Posterior vena cava (tissue), 2 donors: ENCODE results near the gene ACKR3. TPM values are rescaled to one million over a fixed set of nuclear protein-coding genes. Genes with fewer than 3 reads are reported as not detected.

Experiments
- DNase-seq: peaks from one replicate; pipeline ENCODE4 v3.0.0-alpha.2; 2020; ENCODE audit warnings: low spot score
- intact Hi-C, 2 donors: fragments of 100-400 bp; cut with DNase I; formaldehyde crosslinking; loops; one replicate each; pipeline versions ENCODE4 v1.14.1 to v1.14.2; 2022 to 2023
- total RNA-seq, 2 donors: library from RNA; stranded (reverse); fragmentation: NEBNext Ultra II Directional; extraction: Animal tissue kit (Norgen Biotek cat#: 25700); gene quantifications; one replicate each; pipeline ENCODE4 v1.2.1, GENCODE V29; 2021
- donor health status: DM: yes; HTN: yes; CAD: no.
- donor health status: DM: yes; HTN: yes; CAD: no.

Gene ACKR3
- total RNA-seq, 2 donors from 2014 or later: 124 to 132 TPM

DNA sequence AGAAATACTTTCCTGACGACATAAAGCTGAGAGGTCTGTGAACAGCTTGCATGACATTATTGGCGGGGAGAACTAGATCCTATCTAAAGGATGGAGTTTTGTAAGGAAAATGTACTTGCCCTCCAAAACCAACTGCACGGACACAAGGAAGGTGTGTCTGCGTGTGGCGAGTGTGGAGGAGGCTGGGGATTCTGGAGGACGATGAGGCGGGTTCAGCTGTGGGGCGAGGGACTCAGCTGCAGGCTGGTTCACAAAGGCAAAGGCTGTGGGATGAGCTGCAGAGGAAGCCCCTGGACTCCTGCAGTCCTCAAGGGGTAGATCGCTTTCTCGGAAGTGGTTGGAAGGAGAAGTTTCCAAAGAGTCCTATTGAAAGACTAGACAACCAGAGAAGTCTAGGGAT lies 48.2 kb downstream of the ACKR3 start:
- DNase-seq: no peak
- intact Hi-C loops: no loop called here

DNA sequence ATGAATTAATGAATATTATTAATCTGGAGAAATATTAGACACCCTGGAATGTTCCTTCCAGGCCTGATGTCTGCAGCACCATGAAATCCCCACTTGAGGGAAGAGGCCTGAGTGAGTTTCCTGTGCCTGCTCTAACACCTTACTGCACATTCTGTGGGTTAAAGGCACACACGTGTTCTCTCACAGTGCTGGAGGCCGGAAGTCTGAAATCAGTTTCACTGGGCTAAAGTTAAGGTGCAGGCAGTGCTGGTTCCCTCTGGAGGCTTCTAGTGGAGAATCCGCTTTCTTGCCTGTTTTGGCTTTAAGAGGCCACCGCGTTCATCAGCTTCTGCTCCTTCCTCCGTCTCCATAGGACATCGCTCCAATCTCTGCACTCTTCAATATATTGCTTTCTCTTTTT lies 48.7 kb downstream of the ACKR3 start:
- intact Hi-C loops: no loop called here
- DNase-seq: no peak

GRCh38 chr2:236619910-236620612 lies 50.4 kb downstream of the ACKR3 start:
- intact Hi-C loops: loop anchor here in 1 of 2 donors (1.0 kb wide), 1 partner anchor 47 kb away; no protein-coding TSS in a partner anchor
- DNase-seq: no peak

DNA sequence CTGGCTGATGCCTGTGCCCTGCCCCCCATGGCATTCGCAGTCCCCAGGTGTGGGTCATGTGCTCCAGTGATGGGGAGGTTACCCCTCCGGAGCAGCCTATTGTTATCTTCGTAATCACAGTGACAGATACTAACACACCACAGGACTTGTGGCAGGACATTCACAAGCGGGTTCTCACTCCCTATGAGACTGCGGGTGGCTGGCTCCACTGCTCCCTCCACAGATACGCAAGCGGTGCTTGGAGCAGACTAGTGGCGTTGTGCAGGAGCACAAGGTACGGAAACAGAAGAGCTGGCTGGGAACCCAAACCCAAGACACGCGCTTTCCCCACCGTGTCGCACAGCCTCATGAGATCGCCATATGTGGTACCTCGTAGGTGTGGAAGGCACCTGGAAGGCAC lies 52.2 kb downstream of the ACKR3 start:
- intact Hi-C loops: no loop called here

DNA sequence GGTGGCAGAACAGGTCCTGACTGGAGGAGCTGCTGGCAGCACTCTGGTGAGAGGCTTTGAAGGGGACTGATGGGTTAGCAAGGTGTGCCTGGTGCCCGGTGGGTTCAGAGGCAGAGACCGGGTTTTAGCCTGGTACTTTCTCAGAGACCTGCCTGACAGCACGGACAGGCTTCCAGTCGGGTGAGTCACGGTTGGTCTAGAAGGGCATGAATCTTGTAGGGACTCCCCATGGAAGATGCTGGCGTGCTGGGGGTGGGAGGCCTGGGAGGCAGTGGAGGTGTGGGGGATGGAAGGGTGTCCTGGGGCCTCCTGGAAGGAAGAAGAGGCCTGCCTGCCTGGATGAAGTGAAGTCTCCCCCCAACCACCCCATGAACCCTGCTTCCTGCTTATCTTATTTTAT lies 52.6 kb downstream of the ACKR3 start:
- intact Hi-C loops: no loop called here
- peak; percentile 55 for DNase-seq

More for the DNA sequence above, 52.2 kb downstream of the ACKR3 start:
- peak; percentile 69 for DNase-seq

- intact Hi-C loops: no loop called here
- peak; percentile 63 for DNase-seq
Measured at GRCh38 chr2:236622660-236623059, 53.0 kb downstream of the ACKR3 start.

DNA sequence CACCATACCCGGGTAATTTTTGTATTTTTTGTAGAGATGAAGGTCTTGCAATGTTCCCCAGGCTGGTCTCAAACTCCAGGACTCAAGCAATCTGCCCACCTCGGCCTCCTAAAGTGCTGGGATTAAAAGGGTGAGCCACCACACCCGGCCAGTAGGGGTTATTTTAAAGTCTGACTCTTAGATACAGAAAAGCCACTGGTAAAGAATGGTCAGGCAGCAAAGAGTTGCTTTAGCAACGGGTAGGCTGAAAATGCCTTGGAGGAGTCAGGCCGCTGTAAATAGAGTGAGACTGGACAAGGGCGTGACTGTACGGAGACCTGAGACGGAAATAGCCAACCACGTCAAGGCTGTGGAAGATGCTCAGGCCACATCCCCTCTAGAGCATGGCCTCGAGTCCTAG lies 54.2 kb downstream of the ACKR3 start:
- intact Hi-C loops: no loop called here
- DNase-seq: peak; percentile 29

- DNase-seq: peak; percentile 36
- intact Hi-C loops: no loop called here
Measured at GRCh38 chr2:236625156-236625690, 55.6 kb downstream of the ACKR3 start.

- DNase-seq: peak; percentile 64
Measured at GRCh38 chr2:236626391-236627150, 56.9 kb downstream of the ACKR3 start.

DNA sequence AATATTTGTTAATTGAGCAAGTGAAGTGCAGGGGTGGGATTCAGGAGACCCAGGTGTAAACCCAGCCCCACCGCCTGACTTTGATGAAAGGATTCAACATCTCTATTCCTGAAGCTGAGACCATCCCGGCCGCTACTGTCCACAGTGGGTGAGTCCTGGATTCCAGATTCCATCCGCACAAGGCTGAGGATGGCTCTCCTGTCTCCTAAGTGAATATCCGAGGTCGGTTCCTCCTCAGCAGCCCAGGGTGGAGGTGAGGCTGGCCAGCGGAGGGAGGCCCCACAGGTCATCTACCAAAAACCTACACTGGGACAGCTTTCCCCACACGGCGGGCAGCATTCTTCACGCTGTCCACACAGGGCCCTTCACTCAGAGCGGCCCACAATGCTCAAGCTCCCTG lies 57.6 kb downstream of the ACKR3 start:
- peak; percentile 61 for DNase-seq
- intact Hi-C loops: no loop called here

More at GRCh38 chr2:236626391-236627150, 56.9 kb downstream of the ACKR3 start:
- intact Hi-C loops: no loop called here

GRCh38 chr2:236627841-236628240 lies 58.2 kb downstream of the ACKR3 start:
- intact Hi-C loops: no loop called here
- DNase-seq: peak; percentile 37

GRCh38 chr2:236628256-236628901 lies 58.8 kb downstream of the ACKR3 start:
- intact Hi-C loops: no loop called here
- peak; percentile 43 for DNase-seq

GRCh38 chr2:236628981-236629605 lies 59.5 kb downstream of the ACKR3 start:
- intact Hi-C loops: no loop called here
- DNase-seq: peak; percentile 60

DNA sequence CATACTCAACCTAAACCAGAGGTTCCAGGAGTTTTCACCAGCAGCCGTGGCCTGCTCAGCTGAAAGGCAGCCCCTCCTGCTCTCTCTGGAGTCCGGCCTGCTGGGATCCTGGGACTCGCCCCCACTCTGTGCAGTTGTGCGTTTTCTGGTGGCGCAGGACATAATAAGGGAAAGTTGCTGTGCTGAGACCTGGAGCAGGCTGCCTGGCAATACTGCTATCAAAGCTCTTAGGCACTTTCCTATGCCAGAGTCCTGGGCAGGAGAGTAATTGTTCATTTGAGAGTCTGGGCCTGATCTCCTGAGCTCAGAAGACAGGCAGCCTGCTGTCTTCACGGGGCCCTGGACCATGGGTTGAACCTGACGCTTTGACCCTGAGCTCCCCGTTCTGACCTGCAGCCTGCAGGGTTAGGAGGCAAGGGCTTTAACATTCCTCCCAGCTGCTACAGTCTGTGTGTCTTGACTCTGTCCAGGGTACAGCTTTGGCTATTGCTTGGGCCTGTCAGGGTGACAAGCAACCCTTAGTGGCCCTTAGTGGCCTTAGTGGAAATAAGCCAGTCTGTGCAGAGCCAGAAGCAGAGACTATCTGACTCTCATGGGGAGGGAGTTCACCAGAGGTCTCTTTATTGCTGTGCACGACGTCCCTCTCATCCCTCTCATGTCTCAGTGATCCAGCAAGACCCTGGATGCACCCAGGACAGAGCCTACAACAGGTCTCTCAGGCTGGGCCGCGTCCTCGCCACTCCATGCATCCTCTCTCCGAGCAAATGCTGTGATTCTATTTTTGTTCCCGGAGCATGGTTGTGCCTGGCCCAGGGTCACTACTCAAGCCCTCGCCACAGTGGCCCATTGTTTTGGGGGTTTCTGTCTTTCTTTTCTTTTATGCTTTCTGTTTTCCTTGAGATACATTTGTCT lies 60.6 kb downstream of the ACKR3 start:
- intact Hi-C loops: loop anchor here in 1 of 2 donors (5.0 kb wide), 1 partner anchor 48 kb away; no protein-coding TSS in a partner anchor
- peak; percentile 62 for DNase-seq

GRCh38 chr2:236631281-236631855 lies 61.7 kb downstream of the ACKR3 start:
- intact Hi-C loops: loop anchor here in 1 of 2 donors (5.0 kb wide), 1 partner anchor 49 kb away; no protein-coding TSS in a partner anchor
- DNase-seq: peak; percentile 81

DNA sequence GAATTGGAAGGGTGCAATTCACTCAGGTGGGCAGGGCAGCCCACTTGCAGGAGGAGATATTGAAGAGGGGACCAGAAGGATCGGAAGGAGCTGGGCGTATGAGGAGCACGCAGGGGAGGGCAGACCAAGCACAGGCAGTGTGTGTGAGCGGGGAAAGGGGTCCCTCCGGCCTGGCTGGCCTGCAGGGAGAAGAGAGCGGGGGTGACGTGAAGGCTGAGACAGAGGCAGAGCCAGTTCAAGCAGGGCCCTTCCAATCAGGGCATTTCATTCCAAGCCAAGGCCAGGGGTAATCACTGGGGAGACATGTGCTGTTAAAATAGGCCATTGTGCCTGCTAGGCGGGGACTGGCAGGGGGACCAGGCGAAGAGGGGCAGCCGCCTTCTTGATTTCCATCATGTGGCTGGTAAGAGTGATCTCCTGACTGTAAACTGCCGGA lies 62.2 kb downstream of the ACKR3 start:
- peak; percentile 22 for DNase-seq

More for the DNA sequence above, 62.2 kb downstream of the ACKR3 start:
- intact Hi-C loops: loop anchor here in 1 of 2 donors (5.0 kb wide), 1 partner anchor 50 kb away; no protein-coding TSS in a partner anchor
